ENCODE data around the gene HK1. TPM values are rescaled to one million over a fixed set of nuclear protein-coding genes. Genes with fewer than 3 reads are reported as not detected.
"Not testable (repeated sequence)": the region's sequence is repeated elsewhere in the genome, so short reads cannot be mapped to it uniquely, and the experiment has no call there.

HK1 gene
- total RNA-seq, 2 experiments from 2014 or later = 118 to 123 TPM

- no peak overlapping the region for H3K27ac Mint-ChIP-seq
- no peaks in the 10 kb centered on the region for H3K9me3 Mint-ChIP-seq
- POLR2A ChIA-PET = no interaction called here
- ATAC-seq (ENCODE audit: low read depth) = no peak
- peaks cover 2% of the 10 kb centered on the region for H3K4me1 Mint-ChIP-seq
- no peak for DNase-seq
- H3K36me3 Mint-ChIP-seq = no peaks in the 10 kb centered on the region
- H3K27me3 Mint-ChIP-seq = peaks cover 12% of the 10 kb centered on the region
- no peak overlapping the region for H3K4me3 Mint-ChIP-seq
Observed at GRCh38 chr10:69303632-69304051, 25.3 kb downstream of the HK1 start.

GRCh38 chr10:69306421-69306820 is 28.1 kb downstream of the HK1 start:
- H3K4me3 Mint-ChIP-seq = no peak overlapping the region
- H3K4me1 Mint-ChIP-seq = peaks cover 2% of the 10 kb centered on the region
- POLR2A ChIA-PET = interaction anchor here (3.3 kb wide), 1 partner anchor 12 kb away, joined by 13 read pairs; no protein-coding TSS in a partner anchor
- no peak overlapping the region for H3K27ac Mint-ChIP-seq
- H3K27me3 Mint-ChIP-seq = peaks cover 12% of the 10 kb centered on the region
- DNase-seq (no peak), ATAC-seq (ENCODE audit: low read depth) (no peak)
- no peaks in the 10 kb centered on the region for H3K36me3 Mint-ChIP-seq
- no peaks in the 10 kb centered on the region for H3K9me3 Mint-ChIP-seq

GRCh38 chr10:69307434-69307833 is 29.1 kb downstream of the HK1 start:
- POLR2A ChIA-PET = interaction anchor here (3.3 kb wide), 1 partner anchor 11 kb away, joined by 13 read pairs; no protein-coding TSS in a partner anchor
- Mint-ChIP-seq H3K4me1 (peaks cover 2% of the 10 kb centered on the region), H3K9me3 (no peaks in the 10 kb centered on the region), H3K27ac (no peak overlapping the region), H3K4me3 (no peak overlapping the region), H3K36me3 (no peaks in the 10 kb centered on the region), H3K27me3 (peaks cover 8% of the 10 kb centered on the region)
- no peak for ATAC-seq (ENCODE audit: low read depth)
- DNase-seq = no peak

- not testable (repeated sequence) for H3K4me3 Mint-ChIP-seq; H3K36me3 Mint-ChIP-seq; H3K4me1 Mint-ChIP-seq; DNase-seq; H3K27me3 Mint-ChIP-seq; H3K9me3 Mint-ChIP-seq; H3K27ac Mint-ChIP-seq; ATAC-seq (ENCODE audit: low read depth)
- POLR2A ChIA-PET = interaction anchor here (3.3 kb wide), 1 partner anchor 10 kb away, joined by 13 read pairs; no protein-coding TSS in a partner anchor
Observed at GRCh38 chr10:69308304-69308703, 30.0 kb downstream of the HK1 start.

- DNase-seq = no peak
- ATAC-seq (ENCODE audit: low read depth) = no peak
- no peaks in the 10 kb centered on the region for H3K36me3 Mint-ChIP-seq
- no peak overlapping the region for H3K27ac Mint-ChIP-seq
- POLR2A ChIA-PET = no interaction called here
- H3K4me1 Mint-ChIP-seq = peaks cover 5% of the 10 kb centered on the region
- no peak overlapping the region for H3K4me3 Mint-ChIP-seq
- H3K27me3 Mint-ChIP-seq = peaks cover 3% of the 10 kb centered on the region
- no peaks in the 10 kb centered on the region for H3K9me3 Mint-ChIP-seq
Observed at GRCh38 chr10:69311309-69311708, 33.0 kb downstream of the HK1 start.

- Mint-ChIP-seq H3K27me3 (no peaks in the 10 kb centered on the region), H3K36me3 (no peaks in the 10 kb centered on the region), H3K4me3 (no peak overlapping the region), H3K4me1 (peaks cover 11% of the 10 kb centered on the region), H3K27ac (no peak overlapping the region), H3K9me3 (no peaks in the 10 kb centered on the region)
- no peak for ATAC-seq (ENCODE audit: low read depth)
- POLR2A ChIA-PET = no interaction called here
- DNase-seq = no peak
Observed at GRCh38 chr10:69312528-69312927, 34.2 kb downstream of the HK1 start.

GRCh38 chr10:69315100-69315542 is 36.8 kb downstream of the HK1 start:
- DNase-seq = no peak
- H3K27ac Mint-ChIP-seq = peak overlapping the region; percentile 67
- no peaks in the 10 kb centered on the region for H3K9me3 Mint-ChIP-seq
- H3K4me1 Mint-ChIP-seq = peaks cover 18% of the 10 kb centered on the region
- POLR2A ChIA-PET = no interaction called here
- no peaks in the 10 kb centered on the region for H3K36me3 Mint-ChIP-seq
- no peak overlapping the region for H3K4me3 Mint-ChIP-seq
- H3K27me3 Mint-ChIP-seq = no peaks in the 10 kb centered on the region
- no peak for ATAC-seq (ENCODE audit: low read depth)

GRCh38 chr10:69315610-69316312 is 37.5 kb downstream of the HK1 start:
- H3K4me3 Mint-ChIP-seq = no peak overlapping the region
- DNase-seq (no peak), ATAC-seq (ENCODE audit: low read depth) (no peak)
- H3K27ac Mint-ChIP-seq = peak overlapping the region; percentile 67
- H3K36me3 Mint-ChIP-seq = peaks cover under 1% of the 10 kb centered on the region
- POLR2A ChIA-PET = no interaction called here
- no peaks in the 10 kb centered on the region for H3K27me3 Mint-ChIP-seq
- peaks cover 23% of the 10 kb centered on the region for H3K4me1 Mint-ChIP-seq
- no peaks in the 10 kb centered on the region for H3K9me3 Mint-ChIP-seq

GRCh38 chr10:69316313-69317059 is 38.2 kb downstream of the HK1 start:
- no peak overlapping the region for H3K4me3 Mint-ChIP-seq
- no peak for DNase-seq
- no peak for ATAC-seq (ENCODE audit: low read depth)
- POLR2A ChIA-PET = interaction anchor here (1.2 to 2.8 kb wide), 6 partner anchors 9 to 90 kb away, joined by 3 to 13 read pairs (median 4); no protein-coding TSS in a partner anchor
- peaks cover 3% of the 10 kb centered on the region for H3K36me3 Mint-ChIP-seq
- H3K27ac Mint-ChIP-seq = peak overlapping the region; percentile 21
- H3K4me1 Mint-ChIP-seq = peaks cover 29% of the 10 kb centered on the region
- no peaks in the 10 kb centered on the region for H3K9me3 Mint-ChIP-seq
- no peaks in the 10 kb centered on the region for H3K27me3 Mint-ChIP-seq

GRCh38 chr10:69317175-69317604 is 38.9 kb downstream of the HK1 start:
- DNase-seq (peak; percentile 43), ATAC-seq (ENCODE audit: low read depth) (no peak)
- POLR2A ChIA-PET = interaction anchor here (0.8 to 2.9 kb wide), 10 partner anchors 9 to 89 kb away, joined by 3 to 31 read pairs (median 4); no protein-coding TSS in a partner anchor
- Mint-ChIP-seq H3K27ac (peak overlapping the region; percentile 92), H3K9me3 (no peaks in the 10 kb centered on the region), H3K27me3 (no peaks in the 10 kb centered on the region), H3K4me1 (peaks cover 36% of the 10 kb centered on the region), H3K4me3 (peak overlapping the region; percentile 91), H3K36me3 (peaks cover 3% of the 10 kb centered on the region)

GRCh38 chr10:69317626-69318105 is 39.4 kb downstream of the HK1 start:
- Mint-ChIP-seq H3K27ac (peak overlapping the region; percentile 92), H3K9me3 (no peaks in the 10 kb centered on the region), H3K4me3 (peak overlapping the region; percentile 91), H3K4me1 (peaks cover 37% of the 10 kb centered on the region), H3K27me3 (no peaks in the 10 kb centered on the region), H3K36me3 (peaks cover 3% of the 10 kb centered on the region)
- DNase-seq = no peak
- ATAC-seq (ENCODE audit: low read depth) = no peak
- POLR2A ChIA-PET = interaction anchor here (0.6 to 2.9 kb wide), 13 partner anchors 10 to 840 kb away, joined by 3 to 31 read pairs (median 4); no protein-coding TSS in a partner anchor

GRCh38 chr10:69318106-69318866 is 40.0 kb downstream of the HK1 start:
- DNase-seq = peak; percentile 96
- Mint-ChIP-seq H3K27me3 (no peaks in the 10 kb centered on the region), H3K9me3 (no peaks in the 10 kb centered on the region), H3K36me3 (peaks cover 3% of the 10 kb centered on the region), H3K4me3 (peak overlapping the region; percentile 91), H3K4me1 (peaks cover 37% of the 10 kb centered on the region), H3K27ac (peak overlapping the region; percentile 92)
- POLR2A ChIA-PET = interaction anchor here (0.6 to 2.9 kb wide), 14 partner anchors 10 to 841 kb away, joined by 3 to 31 read pairs (median 4); no protein-coding TSS in a partner anchor
- peak; percentile 84 for ATAC-seq (ENCODE audit: low read depth)
